Inflammatory macrophage treated with lipopolysaccharide for 1 hour (primary cell): Measurements from ENCODE around the gene SERPINA10.
"Not testable (repeated sequence)": the region's sequence is repeated elsewhere in the genome, so short reads cannot be mapped to it uniquely, and the experiment has no call there.

Source experiments
- DNase-seq, 2 donors: peaks; one replicate each; pipeline ENCODE4 v3.0.0-alpha.2; 2020 to 2022

SERPINA10 gene

DNA sequence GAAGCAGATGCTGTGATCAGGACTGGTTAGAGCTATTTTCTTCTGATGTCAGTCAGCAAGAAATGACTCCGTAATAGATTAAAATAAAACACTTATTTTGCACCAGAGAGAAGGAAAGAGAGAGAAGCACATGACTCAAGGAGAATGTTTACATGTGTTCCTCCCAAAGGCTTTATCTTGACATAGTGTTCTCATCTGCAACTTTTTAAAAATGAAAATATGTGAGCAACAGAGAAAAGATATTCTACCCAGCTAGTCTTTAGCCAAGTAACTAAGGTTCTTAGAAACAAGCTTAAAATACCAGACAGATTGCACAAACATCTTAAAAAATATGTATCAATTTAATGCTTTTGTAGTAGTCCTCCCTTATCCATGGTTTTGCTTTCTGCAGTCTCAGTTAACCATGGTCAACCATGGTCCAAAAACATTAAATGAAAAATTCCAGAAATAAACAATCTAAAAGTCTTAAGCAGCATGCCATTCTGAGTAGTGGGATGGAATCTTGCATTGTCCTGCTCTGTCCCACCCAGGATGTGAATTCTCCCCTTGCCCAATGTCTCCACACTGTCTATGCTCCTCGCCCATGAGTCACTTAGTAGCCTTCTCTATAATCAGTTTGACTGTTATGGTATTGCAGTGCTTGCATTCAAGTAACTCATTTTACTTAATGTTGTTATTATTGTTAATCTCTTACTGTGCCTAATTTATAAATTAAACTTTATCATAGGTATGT, 9.9 kb downstream of the SERPINA10 start:
- no peak for DNase-seq

DNA sequence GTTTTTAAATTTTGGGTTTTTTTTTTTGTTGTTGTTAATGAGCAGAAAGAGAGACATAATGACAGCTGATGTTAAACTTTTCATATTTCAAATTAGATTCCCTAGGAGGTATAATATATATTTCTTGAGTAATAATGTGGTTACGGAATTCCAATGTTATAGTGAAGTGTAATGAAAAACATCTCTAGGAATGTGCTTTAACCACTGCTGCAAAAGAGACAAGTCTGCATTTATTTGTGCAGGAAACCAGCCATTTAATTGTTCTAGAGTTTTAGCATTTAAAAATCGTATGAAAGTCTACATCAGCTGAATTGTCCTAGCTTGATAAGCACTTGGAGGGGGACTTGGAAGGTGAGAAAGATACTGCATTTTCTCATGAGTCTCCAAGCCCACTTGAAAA, 14.3 kb downstream of the SERPINA10 start:
- DNase-seq: no peak

DNA sequence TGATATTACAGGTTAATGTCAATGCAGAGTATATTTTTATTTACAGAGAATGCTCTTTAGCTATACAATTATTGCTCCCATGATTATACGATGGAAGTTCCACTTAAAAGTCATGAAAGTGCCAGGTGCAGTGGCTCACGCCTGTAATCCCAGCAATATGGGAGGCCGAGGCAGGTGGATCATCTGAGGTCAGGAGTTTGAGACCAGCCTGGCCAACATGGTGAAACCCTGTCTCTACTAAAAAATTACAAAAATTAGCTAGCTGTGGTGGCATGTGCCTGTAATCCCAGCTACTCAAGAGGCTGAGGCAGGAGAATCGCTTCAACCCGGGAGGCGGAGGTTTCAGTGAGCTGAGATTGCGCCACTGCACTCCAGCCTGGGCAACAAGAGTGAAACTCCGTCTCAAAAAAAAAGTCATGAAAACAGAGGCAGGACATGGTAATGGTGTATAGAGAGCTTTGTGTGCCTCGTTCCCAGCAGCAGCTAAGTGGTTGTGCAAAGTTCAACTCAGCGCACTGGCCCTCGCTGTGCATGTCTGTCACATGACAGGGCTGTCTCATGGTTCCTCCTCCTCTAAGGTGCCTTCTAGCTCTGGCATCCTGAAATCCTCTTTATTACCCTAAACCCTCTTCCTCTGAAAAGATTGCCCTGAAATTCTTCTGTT, 16.0 kb downstream of the SERPINA10 start:
- not testable (repeated sequence) for DNase-seq

GRCh38 chr14:94269156-94269555, 23.9 kb downstream of the SERPINA10 start:
- no peak for DNase-seq

GRCh38 chr14:94268582-94268981, 24.5 kb downstream of the SERPINA10 start:
- not testable (repeated sequence) for DNase-seq

- no peak for DNase-seq
Measured at GRCh38 chr14:94267352-94267751, 25.7 kb downstream of the SERPINA10 start.

DNA sequence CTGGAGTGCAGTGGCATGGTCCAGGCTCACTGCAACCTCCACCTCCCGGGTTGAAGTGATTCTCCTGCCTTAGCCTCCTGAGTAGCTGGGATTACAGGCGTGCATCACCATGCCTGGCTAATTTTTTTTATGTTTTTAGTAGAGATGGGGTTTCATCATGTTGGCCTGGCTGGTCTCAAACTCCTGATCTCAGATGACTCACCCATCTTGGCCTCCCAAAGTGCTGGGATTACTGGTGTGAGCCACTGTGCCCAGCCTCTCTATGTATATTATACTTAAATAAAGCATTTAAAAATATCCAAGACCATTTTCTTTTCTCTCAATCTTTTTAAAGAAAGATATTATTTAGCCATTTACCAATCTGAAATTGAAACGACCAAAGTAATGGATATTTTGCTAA, 28.9 kb downstream of the SERPINA10 start:
- not testable (repeated sequence) for DNase-seq

GRCh38 chr14:94244182-94244581, 48.9 kb downstream of the SERPINA10 start:
- no peak for DNase-seq

DNA sequence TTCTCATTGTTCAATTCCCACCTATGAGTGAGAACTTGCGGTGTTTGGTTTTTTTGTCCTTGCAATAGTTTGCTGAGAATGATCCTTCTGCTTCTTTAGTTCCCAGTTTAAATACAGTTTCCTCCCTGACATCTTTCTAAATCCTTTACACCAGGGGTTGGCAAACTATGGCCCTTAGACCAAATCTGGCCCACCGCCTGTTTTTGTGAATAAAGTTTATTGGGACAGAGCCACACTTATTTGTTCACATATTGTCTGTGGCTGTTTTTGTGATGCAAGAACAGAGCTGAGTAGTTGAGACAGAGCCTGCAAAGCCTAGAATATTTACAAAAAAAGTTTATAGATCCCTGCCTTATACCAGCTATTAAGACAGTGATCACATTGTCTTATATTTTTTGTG, 53.7 kb downstream of the SERPINA10 start:
- no peak for DNase-seq

DNA sequence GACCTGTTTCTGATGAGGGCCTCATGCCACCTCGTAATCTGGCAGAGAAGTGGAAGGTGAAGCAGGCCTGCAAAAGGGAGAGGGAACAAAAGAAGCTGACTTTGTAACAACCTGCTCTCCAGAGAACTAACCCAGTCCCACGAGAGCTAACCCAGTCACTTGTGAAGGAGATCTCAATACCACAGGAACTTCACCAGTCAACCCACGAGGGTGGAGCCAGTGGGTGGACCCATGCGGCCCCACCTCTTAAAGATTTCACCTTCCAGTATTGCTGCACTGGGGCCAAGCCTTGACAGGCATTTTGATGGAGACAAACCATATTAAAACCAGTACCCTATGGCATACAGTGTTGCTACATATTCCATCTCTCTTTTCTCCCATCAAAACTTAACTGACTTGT, 55.1 kb downstream of the SERPINA10 start:
- DNase-seq: no peak

- no peak for DNase-seq
Measured at GRCh38 chr14:94237046-94237445, 56.0 kb downstream of the SERPINA10 start.
